RPMI7951 (cell line): Measurements from ENCODE around the gene DLAT. TPM values are rescaled to one million over a fixed set of nuclear protein-coding genes. Genes with fewer than 3 reads are reported as not detected.
"Not testable (repeated sequence)": the region's sequence is repeated elsewhere in the genome, so short reads cannot be mapped to it uniquely, and the experiment has no call there.

Experiments used
- DNase-seq: peaks from one replicate; pipeline ENCODE4 v3.0.0-alpha.2; 2012; ENCODE audit warnings: low read depth
- total RNA-seq: library from RNA; depleted of rRNA; stranded (reverse); fragments of >200 nt; shearing (Covaris generic); gene quantifications from 2 replicates; pipeline ENCODE4 v1.2.3, GENCODE V29; 2014

Gene DLAT
- total RNA-seq, 1 experiment from 2014 or later = 72.1 TPM

GRCh38 chr11:112005422-112006094 is 19.6 kb upstream of the DLAT start:
- DNase-seq = no peak

- not testable (repeated sequence) for DNase-seq
Measured at GRCh38 chr11:112006095-112006441, 19.1 kb upstream of the DLAT start.

- DNase-seq = not testable (repeated sequence)
Measured at GRCh38 chr11:112011451-112011850, 13.8 kb upstream of the DLAT start.

GRCh38 chr11:112012874-112013273 is 12.3 kb upstream of the DLAT start:
- peak; percentile 32 for DNase-seq

GRCh38 chr11:112013497-112014164 is 11.6 kb upstream of the DLAT start:
- no peak for DNase-seq

- no peak for DNase-seq
Measured at GRCh38 chr11:112016088-112016764, 9.0 kb upstream of the DLAT start.

GRCh38 chr11:112016765-112017376 is 8.3 kb upstream of the DLAT start:
- DNase-seq = no peak

- no peak for DNase-seq
Measured at GRCh38 chr11:112017538-112017937, 7.7 kb upstream of the DLAT start.

GRCh38 chr11:112019066-112019465 is 6.1 kb upstream of the DLAT start:
- DNase-seq = no peak

GRCh38 chr11:112023104-112023503 is 2.1 kb upstream of the DLAT start:
- DNase-seq = no peak

GRCh38 chr11:112024178-112024772 is 933 bp upstream of the DLAT start:
- no peak for DNase-seq

GRCh38 chr11:112025707-112026106 is 499 bp downstream of the DLAT start:
- peak; percentile 25 for DNase-seq

GRCh38 chr11:112026784-112027410 is 1.7 kb downstream of the DLAT start:
- DNase-seq = not testable (repeated sequence)

- no peak for DNase-seq
Measured at GRCh38 chr11:112029460-112029859, 4.3 kb downstream of the DLAT start.

- no peak for DNase-seq
Measured at GRCh38 chr11:112033902-112034301, 8.7 kb downstream of the DLAT start.

- no peak for DNase-seq
Measured at GRCh38 chr11:112037527-112037926, 12.3 kb downstream of the DLAT start.

GRCh38 chr11:112042161-112042960 is 17.2 kb downstream of the DLAT start:
- DNase-seq = peak; percentile 79

- no peak for DNase-seq
Measured at GRCh38 chr11:112042961-112043304, 17.7 kb downstream of the DLAT start.

- no peak for DNase-seq
Measured at GRCh38 chr11:112044961-112045360, 19.8 kb downstream of the DLAT start.

GRCh38 chr11:112046647-112047046 is 21.4 kb downstream of the DLAT start:
- DNase-seq = not testable (repeated sequence)

GRCh38 chr11:112048256-112048655 is 23.0 kb downstream of the DLAT start:
- not testable (repeated sequence) for DNase-seq
